ENCODE data around the gene C4A.
"Not testable (repeated sequence)": the region's sequence is repeated elsewhere in the genome, so short reads cannot be mapped to it uniquely, and the experiment has no call there.

The C4A gene

DNA sequence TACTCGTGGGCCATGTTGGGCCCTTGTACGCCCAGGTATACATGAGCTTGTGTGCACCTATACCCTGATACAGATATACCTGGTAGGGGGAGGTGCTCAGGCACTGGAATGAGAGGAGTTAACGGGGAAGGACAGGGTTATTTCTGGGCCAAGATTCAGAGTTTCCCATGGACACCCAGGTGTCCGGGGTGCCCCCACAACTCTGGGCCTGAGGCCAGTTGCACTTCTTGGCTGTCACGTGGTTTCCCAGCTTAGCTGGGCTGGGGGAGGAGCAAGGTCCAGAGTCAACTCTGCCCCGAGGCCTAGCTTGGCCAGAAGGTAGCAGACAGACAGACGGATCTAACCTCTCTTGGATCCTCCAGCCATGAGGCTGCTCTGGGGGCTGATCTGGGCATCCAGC is at the start of gene C4A:
Gene C4A, plus strand, starts transcription at position 314 of the 400 bp plus-strand sequence. Its CDS starts 51 bp downstream, at position 365.
- not testable (repeated sequence) for FAIRE-seq

- not testable (repeated sequence) for FAIRE-seq
These were observed 49.7 kb upstream of the C4A start for GRCh38 chr6:31932137-31932536.

- FAIRE-seq: no peak
These were observed 48.3 kb upstream of the C4A start for GRCh38 chr6:31933537-31933936.

DNA sequence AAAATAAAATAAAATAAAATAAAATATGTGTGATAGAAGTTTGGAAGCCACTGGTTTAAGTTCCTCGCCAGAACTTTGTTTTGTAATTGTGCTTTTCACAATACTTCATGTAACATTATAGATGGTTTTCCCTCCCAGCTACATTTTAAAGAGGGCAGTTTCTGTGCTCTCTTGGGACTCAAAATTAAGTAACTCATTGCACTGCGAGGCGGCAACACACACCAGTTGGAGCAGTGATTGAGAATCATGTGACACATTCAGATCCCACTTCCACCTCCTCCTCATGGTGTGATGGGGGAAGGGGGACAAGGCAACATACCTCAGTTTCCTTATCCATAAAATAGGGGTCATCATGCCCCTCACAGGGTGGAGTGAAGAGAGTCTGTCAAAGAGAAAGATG is 46.8 kb upstream of the C4A start:
- no peak for FAIRE-seq

GRCh38 chr6:31935823-31936222 is 46.0 kb upstream of the C4A start:
- no peak for FAIRE-seq

DNA sequence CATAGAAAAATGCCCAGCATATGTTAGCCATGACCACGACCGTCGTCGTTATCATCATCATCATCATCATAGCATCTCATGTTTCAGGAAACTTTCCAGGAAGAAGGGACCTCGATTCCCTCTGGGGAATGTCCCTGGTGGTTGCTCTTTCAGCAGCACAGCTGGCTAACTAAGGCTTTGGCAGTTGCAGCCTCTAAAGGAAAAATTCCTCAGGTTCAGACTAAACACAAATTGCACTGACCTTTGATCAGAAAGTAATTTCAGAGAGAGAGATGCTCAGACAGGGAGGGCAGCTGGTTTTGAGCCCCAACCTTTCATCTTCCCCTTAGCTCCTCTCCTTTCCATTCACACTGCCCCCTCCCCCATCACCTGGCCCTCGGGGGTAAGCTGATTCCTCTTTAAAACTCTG is 41.6 kb upstream of the C4A start:
- FAIRE-seq: no peak

- no peak for FAIRE-seq
These were observed 38.1 kb upstream of the C4A start for GRCh38 chr6:31943742-31944141.

DNA sequence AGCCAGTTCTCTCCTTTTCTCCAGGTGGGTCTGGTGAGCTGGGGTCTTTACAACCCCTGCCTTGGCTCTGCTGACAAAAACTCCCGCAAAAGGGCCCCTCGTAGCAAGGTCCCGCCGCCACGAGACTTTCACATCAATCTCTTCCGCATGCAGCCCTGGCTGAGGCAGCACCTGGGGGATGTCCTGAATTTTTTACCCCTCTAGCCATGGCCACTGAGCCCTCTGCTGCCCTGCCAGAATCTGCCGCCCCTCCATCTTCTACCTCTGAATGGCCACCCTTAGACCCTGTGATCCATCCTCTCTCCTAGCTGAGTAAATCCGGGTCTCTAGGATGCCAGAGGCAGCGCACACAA is 36.7 kb upstream of the C4A start:
- FAIRE-seq: no peak

DNA sequence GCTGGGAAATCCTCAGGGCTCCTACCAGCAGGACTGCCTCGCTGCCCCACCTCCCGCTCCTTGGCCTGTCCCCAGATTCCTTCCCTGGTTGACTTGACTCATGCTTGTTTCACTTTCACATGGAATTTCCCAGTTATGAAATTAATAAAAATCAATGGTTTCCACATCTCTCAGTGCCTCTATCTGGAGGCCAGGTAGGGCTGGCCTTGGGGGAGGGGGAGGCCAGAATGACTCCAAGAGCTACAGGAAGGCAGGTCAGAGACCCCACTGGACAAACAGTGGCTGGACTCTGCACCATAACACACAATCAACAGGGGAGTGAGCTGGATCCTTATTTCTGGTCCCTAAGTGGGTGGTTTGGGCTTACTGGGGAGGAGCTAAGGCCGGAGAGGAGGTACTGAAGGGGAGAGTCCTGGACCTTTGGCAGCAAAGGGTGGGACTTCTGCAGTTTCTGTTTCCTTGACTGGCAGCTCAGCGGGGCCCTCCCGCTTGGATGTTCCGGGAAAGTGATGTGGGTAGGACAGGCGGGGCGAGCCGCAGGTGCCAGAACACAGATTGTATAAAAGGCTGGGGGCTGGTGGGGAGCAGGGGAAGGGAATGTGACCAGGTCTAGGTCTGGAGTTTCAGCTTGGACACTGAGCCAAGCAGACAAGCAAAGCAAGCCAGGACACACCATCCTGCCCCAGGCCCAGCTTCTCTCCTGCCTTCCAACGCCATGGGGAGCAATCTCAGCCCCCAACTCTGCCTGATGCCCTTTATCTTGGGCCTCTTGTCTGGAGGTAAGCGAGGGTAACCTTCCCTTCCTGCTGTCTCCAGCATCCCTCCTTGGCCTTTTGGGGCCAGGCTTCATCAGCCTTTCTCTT is 36.1 kb upstream of the C4A start, which contains the start of gene CFB:
Gene CFB, plus strand, starts transcription at position 589 of the 863 bp plus-strand sequence. Its CDS starts 127 bp downstream, at position 716.
- no peak for FAIRE-seq

GRCh38 chr6:31946370-31946885 is 35.4 kb upstream of the C4A start:
- FAIRE-seq: no peak

DNA sequence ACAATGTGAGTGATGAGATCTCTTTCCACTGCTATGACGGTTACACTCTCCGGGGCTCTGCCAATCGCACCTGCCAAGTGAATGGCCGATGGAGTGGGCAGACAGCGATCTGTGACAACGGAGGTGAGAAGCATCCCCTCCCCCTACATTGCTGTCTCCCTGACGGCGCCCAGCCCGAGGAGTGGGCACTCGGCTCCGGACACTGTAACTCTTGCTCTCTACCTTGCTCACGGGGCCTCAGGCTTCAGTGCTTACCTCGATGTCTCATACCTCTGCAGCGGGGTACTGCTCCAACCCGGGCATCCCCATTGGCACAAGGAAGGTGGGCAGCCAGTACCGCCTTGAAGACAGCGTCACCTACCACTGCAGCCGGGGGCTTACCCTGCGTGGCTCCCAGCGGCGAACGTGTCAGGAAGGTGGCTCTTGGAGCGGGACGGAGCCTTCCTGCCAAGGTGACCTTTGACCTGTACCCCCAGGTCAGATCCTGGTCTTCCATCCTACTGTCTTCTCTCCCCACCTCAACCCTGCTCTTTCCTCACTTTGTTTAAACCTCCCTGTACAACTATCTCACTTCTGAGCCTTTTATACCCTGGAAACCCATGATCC is 34.7 kb upstream of the C4A start:
- FAIRE-seq: no peak

- FAIRE-seq: no peak
These were observed 34.0 kb upstream of the C4A start for GRCh38 chr6:31947864-31948263.

- FAIRE-seq: no peak
These were observed 33.6 kb upstream of the C4A start for GRCh38 chr6:31948306-31948705.

GRCh38 chr6:31948753-31949413 is 33.0 kb upstream of the C4A start:
- no peak for FAIRE-seq

- FAIRE-seq: no peak
These were observed 31.8 kb upstream of the C4A start for GRCh38 chr6:31949926-31950548.

- peak; percentile 45 for FAIRE-seq
These were observed 29.6 kb upstream of the C4A start for GRCh38 chr6:31952140-31952805.

DNA sequence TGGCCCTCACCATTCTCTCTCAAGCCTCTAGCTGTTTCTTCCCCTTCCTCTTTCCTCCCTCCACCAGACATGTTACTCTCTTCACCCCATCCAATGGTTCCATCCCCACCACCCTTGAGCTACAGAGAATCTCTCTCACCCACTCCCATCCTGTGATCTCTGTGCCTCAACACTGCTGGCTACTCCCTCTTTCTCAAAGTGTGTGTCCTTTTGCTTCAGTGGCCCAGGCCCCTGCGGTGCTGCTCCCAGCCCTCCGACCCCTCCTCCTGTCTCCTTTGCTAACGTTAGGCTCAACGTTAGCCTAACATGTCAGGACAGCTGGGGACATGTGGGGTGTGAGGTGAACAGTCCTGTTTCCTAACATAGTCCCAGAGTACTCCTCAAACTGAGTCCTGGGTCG is 29.0 kb upstream of the C4A start:
- no peak for FAIRE-seq

DNA sequence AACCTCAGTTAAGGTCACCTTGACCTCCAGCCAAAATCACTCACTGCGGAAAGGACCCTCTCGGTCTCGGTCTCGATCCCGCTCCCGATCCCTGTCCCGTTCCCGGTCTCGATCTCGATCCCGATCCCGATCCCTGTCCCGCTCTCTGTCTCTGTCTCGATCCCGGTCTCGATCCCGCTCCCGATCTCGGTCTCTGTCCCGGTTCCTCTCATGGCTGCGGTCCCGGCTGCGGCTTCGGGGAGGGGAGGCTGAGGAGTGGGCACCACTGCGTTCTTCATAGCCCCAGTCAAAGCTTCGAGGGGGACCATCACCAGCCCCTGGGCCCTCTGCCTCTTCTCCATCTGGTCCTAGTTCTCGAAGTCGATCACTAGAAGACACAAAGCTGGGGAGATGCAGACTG is 27.3 kb upstream of the C4A start:
- FAIRE-seq: no peak

DNA sequence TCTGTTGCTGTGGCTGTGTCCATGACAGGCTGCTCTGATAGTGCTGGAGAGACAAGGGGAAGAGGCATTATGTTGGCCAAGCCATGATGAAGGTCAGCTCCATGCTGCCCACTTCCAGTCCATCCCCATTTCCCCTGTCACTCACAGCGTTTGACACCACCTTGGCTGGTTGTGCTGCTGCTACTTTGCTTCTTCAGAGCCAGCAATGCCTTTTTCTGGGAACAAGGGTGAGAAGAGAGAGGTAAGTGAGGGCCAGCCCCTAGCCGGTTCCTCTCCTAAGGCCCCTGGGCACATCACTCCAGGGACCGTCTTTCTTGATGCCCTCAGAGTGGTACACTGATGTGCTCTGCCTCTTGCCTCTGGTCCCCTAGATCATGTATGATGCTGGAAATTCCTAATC is 25.1 kb upstream of the C4A start:
- FAIRE-seq: no peak

DNA sequence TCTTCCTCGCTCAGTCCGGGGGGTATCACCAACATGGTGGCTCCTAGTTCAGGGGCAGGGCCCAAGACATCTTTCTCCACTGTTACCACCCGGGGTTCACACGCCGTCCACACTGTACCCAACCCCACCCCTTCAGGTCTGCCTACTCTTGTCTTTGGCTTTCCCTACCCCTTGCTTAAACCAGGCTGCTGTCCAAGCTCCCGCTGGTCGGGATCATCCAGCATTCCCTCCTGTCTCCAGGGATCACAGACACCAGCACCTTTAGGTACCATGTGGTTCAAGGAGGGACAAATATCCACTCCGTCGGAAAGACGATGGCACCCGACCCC is 23.5 kb upstream of the C4A start:
- FAIRE-seq: no peak

DNA sequence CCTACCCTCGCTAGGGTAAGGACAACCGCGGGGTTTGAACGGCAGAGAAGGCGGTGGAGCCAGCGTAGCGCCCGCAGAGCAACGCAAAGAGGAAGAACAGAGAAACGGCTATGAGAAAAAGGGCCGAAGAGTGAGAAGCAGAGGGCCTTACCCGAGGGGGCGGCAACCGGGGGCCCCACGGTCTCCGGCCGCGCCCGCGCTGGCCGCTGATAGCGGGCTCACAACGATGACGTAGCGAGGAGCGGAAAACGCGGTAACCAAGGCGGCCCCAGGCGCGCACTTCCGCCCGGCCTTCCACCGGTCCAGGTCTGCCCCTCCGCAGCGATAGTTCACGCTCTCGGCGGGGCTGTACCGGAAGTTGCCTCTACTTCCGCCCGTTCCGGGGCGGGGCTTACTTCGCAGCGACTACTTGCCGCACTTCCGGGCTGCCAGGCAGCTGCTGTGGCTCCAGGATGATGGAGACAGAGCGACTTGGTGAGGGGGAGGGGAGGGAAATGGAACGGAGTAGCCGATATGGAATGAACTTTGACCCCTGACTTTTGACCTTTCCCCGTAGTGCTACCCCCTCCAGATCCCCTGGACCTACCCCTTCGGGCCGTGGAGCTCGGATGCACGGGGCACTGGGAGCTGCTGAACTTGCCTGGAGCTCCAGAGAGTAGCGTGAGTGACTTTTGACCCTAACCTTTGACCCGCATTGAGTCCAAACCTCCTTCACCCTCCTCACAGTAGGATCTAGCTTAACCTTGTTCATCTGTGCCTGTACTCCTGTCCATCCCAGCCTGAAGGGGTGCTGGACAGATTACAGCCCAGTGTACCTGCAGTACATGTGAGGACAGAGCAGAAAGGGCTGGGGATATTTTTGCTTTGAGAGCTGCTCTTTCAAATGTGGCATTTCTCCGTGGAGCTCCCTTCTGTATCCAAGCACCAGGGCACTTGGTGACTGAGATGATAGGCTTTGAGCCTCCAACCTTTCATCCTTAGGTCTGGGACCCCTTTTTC is 22.8 kb upstream of the C4A start, which contains the start of the genes NELFE and SKIC2:
Gene NELFE, minus strand, starts transcription at position 231 of the 999 bp plus-strand sequence. CDS start 525 bp downstream, outside the sequence.
Gene SKIC2, plus strand, starts transcription at position 435 of the 999 bp plus-strand sequence. Its CDS starts 18 bp downstream, at position 453.
- peak; percentile 47 for FAIRE-seq
